BJ (cell line): ENCODE measurements around the gene GREM2. TPM values are rescaled to one million over a fixed set of nuclear protein-coding genes. Genes with fewer than 3 reads are reported as not detected.

Experiments
- CTCF ChIA-PET: fragments of 350-600 bp; formaldehyde crosslinking; extraction: SDS; loops from one replicate; lab custom pipeline; 2021; ENCODE audit warnings: antibody characterized with exemption, inconsistent platforms; lab: Yijun Ruan, JAX
- POLR2A ChIA-PET: fragments of 300-600 bp; sonication (Branson Sonifier 250); formaldehyde crosslinking; extraction: SDS; loops from one replicate; lab custom pipeline; 2021; ENCODE audit warnings: antibody characterized with exemption; lab: Charles Lee
- DNase-seq: peaks from one replicate; pipeline ENCODE4 v3.0.0-alpha.2; 2011; ENCODE audit warnings: low read depth
- H3K27me3 ChIP-seq: 2 replicates; pipeline ENCODE4 v1.6.0; 2011; ENCODE audit warnings: low read length; ENCODE audit not compliant: control insufficient read depth, insufficient read depth
- H3K36me3 ChIP-seq: 2 replicates; pipeline ENCODE4 v1.5.1; 2011; ENCODE audit warnings: low read length; ENCODE audit not compliant: control insufficient read depth, insufficient read depth
- H3K4me3 ChIP-seq: 2 replicates; pipeline ENCODE4 v1.5.1; 2011; ENCODE audit warnings: low read depth, mild to moderate bottlenecking, control low read depth, low read length
- CTCF ChIP-seq: IDR thresholded peaks from 2 replicates; pipeline ENCODE4 v1.5.1; 2011; ENCODE audit warnings: low read depth, mild to moderate bottlenecking, control low read depth, inconsistent platforms, low read length, moderate library complexity; ENCODE audit not compliant: insufficient read depth
- polyA plus RNA-seq: library from polyadenylated mRNA; depleted of rRNA; stranded (reverse); fragments of >200 nt; gene quantifications from 2 replicates; pipeline ENCODE4 v1.2.3, GENCODE V29; 2011

The GREM2 gene
- polyA plus RNA-seq, 1 experiment: 5.6 TPM

DNA sequence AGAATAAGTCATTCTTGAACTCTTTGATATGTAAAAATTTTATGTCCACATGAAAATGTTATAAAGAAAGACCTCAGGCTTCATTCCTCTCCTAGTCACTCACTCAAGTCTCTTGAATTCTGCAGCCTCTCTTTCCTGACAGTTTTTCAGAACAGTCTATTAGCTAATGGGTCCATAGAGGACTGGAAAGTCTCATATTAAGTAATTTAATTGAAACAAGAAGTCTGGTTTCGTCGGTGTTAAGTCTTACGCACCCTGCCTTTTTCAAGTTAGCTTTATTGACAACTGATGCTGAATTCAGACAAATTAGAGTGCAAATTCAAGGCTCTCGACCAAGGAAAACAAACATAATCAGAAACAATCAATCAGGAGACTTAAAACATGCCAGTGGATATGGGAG, 105.8 kb downstream of the GREM2 start:
- Histone ChIP-seq H3K27me3 (no peaks in the 10 kb centered on the region), H3K36me3 (no peaks in the 10 kb centered on the region), H3K4me3 (no peak overlapping the region)
- DNase-seq: no peak
- no peak for TF ChIP-seq CTCF
- ChIA-PET CTCF (no interaction called here), POLR2A (no interaction called here)

DNA sequence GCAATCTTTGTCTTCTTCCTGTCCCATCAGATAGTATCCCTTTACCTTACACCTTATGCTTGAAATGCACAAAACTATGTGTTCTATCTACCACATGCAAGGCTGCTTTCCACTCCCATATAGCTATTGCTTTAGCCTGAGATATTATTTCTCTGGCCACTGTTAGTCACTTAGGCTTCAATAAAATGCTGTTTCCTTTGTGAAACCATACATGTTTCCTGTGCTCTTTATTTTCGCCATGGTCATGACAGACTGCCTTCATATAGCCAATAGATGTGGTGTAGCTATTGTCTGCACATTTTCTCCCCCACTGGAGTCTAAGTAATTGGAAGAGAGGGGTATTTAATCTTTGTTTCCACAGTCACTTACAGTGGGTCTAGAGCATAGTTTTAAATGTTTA, 108.4 kb downstream of the GREM2 start:
- Histone ChIP-seq H3K36me3 (no peaks in the 10 kb centered on the region), H3K4me3 (no peak overlapping the region), H3K27me3 (no peaks in the 10 kb centered on the region)
- ChIA-PET CTCF (no interaction called here), POLR2A (no interaction called here)
- DNase-seq: no peak
- no peak for TF ChIP-seq CTCF

GRCh38 chr1:240503036-240503435, 108.9 kb downstream of the GREM2 start:
- no peak for TF ChIP-seq CTCF
- DNase-seq: no peak
- no peak overlapping the region for H3K4me3 ChIP-seq
- H3K27me3 ChIP-seq: no peaks in the 10 kb centered on the region
- no peaks in the 10 kb centered on the region for H3K36me3 ChIP-seq
- ChIA-PET POLR2A (no interaction called here), CTCF (interaction anchor here (1.2 kb wide), 1 partner anchor 20 kb away, joined by 3 read pairs; no protein-coding TSS in a partner anchor)

DNA sequence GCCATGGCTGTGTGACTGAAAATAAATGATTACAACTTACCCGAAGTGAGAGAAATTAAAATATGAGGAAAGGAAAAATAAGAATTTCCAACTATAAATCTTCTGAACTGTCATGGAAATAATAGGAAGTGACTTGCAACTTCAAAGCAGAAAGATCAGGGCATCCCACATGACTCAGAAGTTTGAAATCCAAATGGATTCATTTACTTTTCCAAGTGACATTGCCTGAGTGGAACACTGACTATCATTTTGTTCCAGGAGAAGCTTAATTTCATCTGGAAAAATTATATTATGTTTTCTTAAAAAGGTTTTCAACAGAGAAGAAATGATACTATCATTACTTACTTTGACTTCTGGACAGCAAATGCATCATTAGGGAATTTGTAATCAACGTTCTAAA, 110.8 kb downstream of the GREM2 start:
- no peaks in the 10 kb centered on the region for H3K27me3 ChIP-seq
- no peak overlapping the region for H3K4me3 ChIP-seq
- ChIA-PET CTCF (no interaction called here), POLR2A (no interaction called here)
- H3K36me3 ChIP-seq: no peaks in the 10 kb centered on the region
- no peak for TF ChIP-seq CTCF
- no peak for DNase-seq

DNA sequence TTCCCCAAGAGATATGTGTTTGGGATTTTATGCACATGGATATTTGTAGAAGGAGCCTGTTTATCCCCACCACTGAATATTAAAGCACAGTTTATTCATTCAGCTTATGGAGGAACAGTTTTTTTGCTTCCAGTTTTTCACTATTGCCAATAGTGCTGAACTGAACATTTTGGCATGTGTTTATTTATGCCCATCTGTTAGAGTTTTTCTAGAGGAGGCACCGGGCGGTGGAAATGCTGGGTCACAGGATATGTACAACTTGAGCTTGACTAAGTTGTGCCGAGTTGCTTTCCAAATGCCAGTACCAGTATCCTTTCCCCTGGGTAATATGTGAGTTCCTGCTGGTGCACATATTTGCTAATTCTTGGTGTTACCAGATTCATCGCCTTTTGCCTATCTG, 111.3 kb downstream of the GREM2 start:
- TF ChIP-seq CTCF: no peak

More for the DNA sequence above, 111.3 kb downstream of the GREM2 start:
- Histone ChIP-seq H3K4me3 (no peak overlapping the region), H3K27me3 (no peaks in the 10 kb centered on the region), H3K36me3 (no peaks in the 10 kb centered on the region)
- ChIA-PET POLR2A (no interaction called here), CTCF (no interaction called here)
- DNase-seq: no peak
